GM13976 (cell line): ENCODE results near the gene SPPL2A.

ENCODE experiments used
- DNase-seq: peaks from one replicate; pipeline ENCODE4 v3.0.0; 2012; ENCODE audit warnings: low spot score
- in situ Hi-C: fragments of 300-500 bp; cut with MboI; formaldehyde crosslinking; loops from one replicate; pipeline ENCODE4 v1.12.0; 2022; ENCODE audit warnings: low sequenced_read_pairs, mixed read lengths, inconsistent platforms; ENCODE audit not compliant: unreplicated experiment
- TF ChIP-seq, protein P1 (sequence below): IDR thresholded peaks from 2 replicates; pipeline ENCODE4 v1.5.1; 2012; ENCODE audit warnings: borderline replicate concordance, mild to moderate bottlenecking; ENCODE audit not compliant: insufficient read depth; ENCODE audit errors: extremely low read depth, missing control alignments, control extremely low read depth

SPPL2A gene

DNA sequence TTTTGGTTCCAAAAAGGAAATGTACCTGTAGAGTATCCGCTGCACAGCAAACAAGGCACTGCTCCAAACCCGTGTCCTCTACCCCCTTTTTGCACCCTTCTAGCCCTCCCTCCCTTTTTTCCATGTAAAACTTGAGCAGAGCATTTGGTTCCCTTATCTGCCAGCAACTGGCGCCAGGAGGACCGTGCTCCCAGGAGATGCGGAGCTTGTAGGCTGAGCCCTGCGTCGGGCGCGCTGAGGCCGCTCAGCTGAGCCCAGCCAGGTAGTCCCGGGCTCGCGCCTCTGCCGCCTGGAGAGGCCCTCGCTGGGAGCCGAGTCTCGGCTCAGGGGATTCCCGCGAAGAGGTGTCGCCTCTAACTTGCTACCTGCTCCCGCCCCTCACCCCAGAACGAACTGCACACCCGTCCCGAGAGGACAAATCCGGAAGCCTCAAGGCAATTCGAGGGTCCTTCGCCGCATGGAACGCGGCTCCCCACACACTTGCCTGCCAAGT, 79.5 kb downstream of the SPPL2A start:
- in situ Hi-C loops: loop anchor here (10.0 kb wide), 1 partner anchor 199 kb away; no protein-coding TSS in a partner anchor
- TF ChIP-seq, protein P1, sequence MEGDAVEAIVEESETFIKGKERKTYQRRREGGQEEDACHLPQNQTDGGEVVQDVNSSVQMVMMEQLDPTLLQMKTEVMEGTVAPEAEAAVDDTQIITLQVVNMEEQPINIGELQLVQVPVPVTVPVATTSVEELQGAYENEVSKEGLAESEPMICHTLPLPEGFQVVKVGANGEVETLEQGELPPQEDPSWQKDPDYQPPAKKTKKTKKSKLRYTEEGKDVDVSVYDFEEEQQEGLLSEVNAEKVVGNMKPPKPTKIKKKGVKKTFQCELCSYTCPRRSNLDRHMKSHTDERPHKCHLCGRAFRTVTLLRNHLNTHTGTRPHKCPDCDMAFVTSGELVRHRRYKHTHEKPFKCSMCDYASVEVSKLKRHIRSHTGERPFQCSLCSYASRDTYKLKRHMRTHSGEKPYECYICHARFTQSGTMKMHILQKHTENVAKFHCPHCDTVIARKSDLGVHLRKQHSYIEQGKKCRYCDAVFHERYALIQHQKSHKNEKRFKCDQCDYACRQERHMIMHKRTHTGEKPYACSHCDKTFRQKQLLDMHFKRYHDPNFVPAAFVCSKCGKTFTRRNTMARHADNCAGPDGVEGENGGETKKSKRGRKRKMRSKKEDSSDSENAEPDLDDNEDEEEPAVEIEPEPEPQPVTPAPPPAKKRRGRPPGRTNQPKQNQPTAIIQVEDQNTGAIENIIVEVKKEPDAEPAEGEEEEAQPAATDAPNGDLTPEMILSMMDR: no peak
- DNase-seq: peak; percentile 83

DNA sequence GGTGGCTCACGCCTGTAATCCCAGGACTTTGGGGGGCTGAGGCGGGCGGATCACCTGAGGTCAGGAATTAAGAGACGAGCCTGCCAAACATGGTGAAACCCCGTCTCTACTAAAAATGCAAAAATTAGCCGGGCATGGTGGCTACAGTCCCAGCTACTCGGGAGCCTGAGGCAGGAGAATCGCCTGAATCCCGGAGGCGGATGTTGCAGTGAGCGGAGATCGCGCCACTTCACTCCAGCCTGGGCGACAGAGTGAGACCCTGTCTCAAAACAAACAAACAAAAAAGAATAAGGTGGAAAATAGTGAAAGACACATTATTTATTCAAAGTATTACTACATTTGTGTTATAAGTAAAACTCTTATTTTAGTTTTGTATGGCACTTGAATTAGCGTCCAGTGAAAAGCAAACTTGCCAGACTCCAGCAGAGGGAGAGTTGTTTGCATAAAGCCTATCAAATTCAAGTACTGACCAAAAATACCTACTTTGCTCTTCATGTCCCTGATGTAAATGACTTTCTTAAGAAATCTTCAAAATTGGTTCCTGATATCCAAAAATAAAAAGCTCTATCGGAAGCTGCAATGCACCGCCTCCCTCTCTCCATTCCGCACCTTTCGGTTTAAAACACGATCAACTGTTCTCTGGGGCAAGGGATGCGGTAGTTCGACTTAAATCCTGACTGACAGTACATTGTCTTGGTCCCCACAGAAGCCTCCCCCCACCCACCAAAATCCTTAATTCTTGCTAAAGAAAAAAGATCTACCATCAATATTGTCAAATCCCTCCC, 80.1 kb downstream of the SPPL2A start:
- TF ChIP-seq, protein P1: no peak
- in situ Hi-C loops: loop anchor here (10.0 kb wide), 1 partner anchor 199 kb away; no protein-coding TSS in a partner anchor
- no peak for DNase-seq

DNA sequence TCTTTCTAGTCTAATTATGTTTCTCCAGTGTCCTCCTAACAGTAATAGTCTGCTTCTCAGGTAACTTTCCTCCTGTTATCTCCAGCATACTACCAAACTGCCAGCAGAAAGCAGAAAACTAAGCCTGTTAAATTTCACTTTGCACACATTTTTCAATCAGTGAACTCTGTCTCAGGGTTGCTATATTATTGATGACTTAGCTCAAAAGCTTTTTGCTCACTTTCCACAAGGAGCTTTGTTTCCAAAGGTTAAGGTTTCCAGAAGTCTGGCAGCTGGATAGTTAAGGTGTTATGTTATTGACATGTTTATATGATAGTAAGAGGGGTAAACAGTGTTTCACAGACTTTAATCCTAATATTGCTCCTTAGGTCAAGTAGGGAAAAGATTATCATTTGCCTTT, 84.0 kb downstream of the SPPL2A start:
- in situ Hi-C loops: loop anchor here (10.0 kb wide), 1 partner anchor 203 kb away; no protein-coding TSS in a partner anchor

DNA sequence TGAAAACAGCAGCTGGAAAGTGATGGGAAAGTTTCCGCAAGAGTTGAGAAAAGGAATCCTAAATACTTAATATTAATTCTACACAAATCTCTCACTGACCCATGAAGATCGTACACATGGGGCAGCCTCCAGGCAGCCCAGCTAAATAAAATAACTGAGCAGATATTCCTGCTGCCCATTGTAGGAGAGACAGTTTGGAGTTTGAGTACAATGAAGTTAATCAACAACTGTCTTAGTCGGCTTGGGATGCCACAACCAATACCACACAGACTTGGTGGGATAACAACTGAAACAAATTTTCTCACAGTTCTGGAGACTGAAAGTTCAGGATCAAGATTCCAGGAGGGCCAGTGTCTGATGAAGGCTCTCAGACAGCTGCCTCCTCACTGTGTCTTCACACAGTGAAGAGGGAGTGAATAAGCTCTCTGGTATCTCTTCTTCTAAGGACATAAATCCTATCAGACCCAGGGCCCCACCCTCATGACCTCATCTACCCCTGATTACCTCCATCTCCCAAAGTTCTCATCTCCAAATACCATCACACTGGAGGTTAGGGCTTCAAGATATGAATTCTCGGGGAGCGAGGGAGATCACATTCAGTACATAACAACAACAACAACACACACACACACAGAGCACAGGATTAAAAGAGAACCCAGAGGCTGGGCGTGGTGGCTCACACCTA, 88.6 kb downstream of the SPPL2A start:
- TF ChIP-seq, protein P1: no peak
- in situ Hi-C loops: no loop called here
- no peak for DNase-seq

More for the DNA sequence above, 84.0 kb downstream of the SPPL2A start:
- TF ChIP-seq, protein P1: no peak
- DNase-seq: no peak

DNA sequence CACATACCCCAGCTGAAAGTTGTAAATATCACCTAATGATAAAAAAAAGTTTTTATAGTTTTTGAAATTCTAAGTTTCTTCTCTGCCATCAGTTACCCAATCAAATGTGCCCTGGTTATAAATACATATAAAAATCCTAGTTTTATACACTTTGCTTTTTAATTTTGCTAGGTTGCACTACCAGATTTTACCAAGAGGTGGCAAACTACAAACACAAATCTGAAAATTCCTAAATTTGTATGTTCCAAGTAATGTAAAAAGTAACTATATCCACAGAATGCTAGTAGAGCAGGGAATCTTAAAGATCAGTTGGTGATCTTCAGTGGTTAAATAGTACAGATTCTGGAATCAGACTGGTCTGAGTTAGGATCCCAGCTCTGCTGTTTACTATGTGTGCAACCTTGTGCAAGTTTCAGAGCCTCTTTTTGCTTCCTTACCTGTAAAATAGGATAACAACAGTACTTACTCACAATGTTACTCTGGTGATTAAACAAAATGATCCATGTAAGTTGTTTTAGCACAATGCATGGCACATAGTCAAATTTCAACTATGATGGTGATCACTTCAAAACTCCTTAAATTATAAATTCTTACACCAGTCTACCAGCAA, 89.9 kb downstream of the SPPL2A start:
- in situ Hi-C loops: no loop called here
- DNase-seq: no peak
- TF ChIP-seq, protein P1: peak; percentile 51

DNA sequence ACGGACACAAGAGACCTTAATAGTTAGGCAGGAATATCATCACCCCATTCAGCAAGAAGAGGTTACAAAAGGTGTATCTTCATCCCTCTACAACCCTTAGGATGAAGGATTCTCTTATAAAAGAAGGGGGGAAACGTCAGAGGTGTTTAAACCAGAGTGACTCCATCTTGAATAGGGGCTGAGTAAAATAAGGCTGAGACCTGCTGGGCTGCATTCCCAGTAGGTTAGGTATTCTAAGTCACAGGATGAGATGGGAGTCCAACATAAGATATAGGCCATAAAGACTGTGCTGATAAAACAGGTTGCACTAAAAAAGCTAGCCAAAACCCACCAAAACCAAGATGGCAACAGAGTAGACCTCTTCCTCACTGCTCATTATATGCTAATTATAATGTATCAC, 95.4 kb downstream of the SPPL2A start:
- in situ Hi-C loops: no loop called here
- TF ChIP-seq, protein P1: no peak
- no peak for DNase-seq
